ENCODE results near the gene ATP6V1B1. TPM values are rescaled to one million over a fixed set of nuclear protein-coding genes. Genes with fewer than 3 reads are reported as not detected.

ATP6V1B1 gene
- total and polyA plus RNA-seq, 2 of the 4 experiments (the other 2 are of a cell fraction) = 1.3 TPM; not detected in 1

- CTCF ChIA-PET = no interaction called here
- WGBS, 2 experiments (ENCODE audit: extremely low coverage in 2 of 2, insufficient read length in 1 of 2) = 0% methylated on average over 16 of the region's 49 CpGs; no CpG with 5 or more reads in 1 of the 2 experiments
Observed at GRCh38 chr2:70994009-70994698, 58.5 kb downstream of the ATP6V1B1 start.

More at GRCh38 chr2:70994009-70994698, 58.5 kb downstream of the ATP6V1B1 start:
- peaks cover 11% of the 10 kb centered on the region for H3K4me1 ChIP-seq (ENCODE audit: control insufficient read depth, insufficient read depth, low read length)
- H3K4ac ChIP-seq (ENCODE audit: low read depth, low read length) = peak overlapping the region; percentile 48; the same call in 1 of the 2 replicates
- intact Hi-C loops (cut with micrococcal nuclease) = loop anchor here (2.0 kb wide), 2 partner anchors 29 to 75 kb away; partner anchors contain the start of gene NAGK
- peak overlapping the region; percentile 95 for H3K23ac ChIP-seq (ENCODE audit: low read depth, low read length)
- H3K18ac ChIP-seq (ENCODE audit: low read depth, low read length) = no peak overlapping the region
- no TSS peak for BruUV-seq (replicated peaks)
- H2BK15ac ChIP-seq (ENCODE audit: low read depth, low read length) = no peak overlapping the region
- ATAC-seq (ENCODE audit: low read depth) (peak; percentile 46), DNase-seq (peak; percentile 8)
- H2BK20ac ChIP-seq (ENCODE audit: low read depth, low read length) = no peak overlapping the region
- H3K27me3 ChIP-seq (ENCODE audit: control insufficient read depth, insufficient read depth, low read length) = no peaks in the 10 kb centered on the region
- no peak overlapping the region for H4K91ac ChIP-seq (ENCODE audit: insufficient read depth, low read depth, low read length)
- in situ Hi-C loops (cut with MboI; ENCODE audit: low sequenced_read_pairs) = no loop called here
- peak overlapping the region; percentile 74 for H3K4me3 ChIP-seq (ENCODE audit: insufficient read depth, low read depth, low read length)
- dilution Hi-C loops (cut with HindIII; ENCODE audit: low sequenced_read_pairs, unreplicated experiment) = no loop called here
- TF ChIP-seq RCOR1 (IDR thresholded peaks at IDR 0.05; ENCODE audit: insufficient replicate concordance, low read length) = no peak
- no peak for TF ChIP-seq RFX5 (IDR thresholded peaks at IDR 0.05; ENCODE audit: low read depth, low read length)
- TF ChIP-seq BHLHE40 (IDR thresholded peaks at IDR 0.05; ENCODE audit: low read depth, low read length) = no peak
- TF ChIP-seq, protein P1, sequence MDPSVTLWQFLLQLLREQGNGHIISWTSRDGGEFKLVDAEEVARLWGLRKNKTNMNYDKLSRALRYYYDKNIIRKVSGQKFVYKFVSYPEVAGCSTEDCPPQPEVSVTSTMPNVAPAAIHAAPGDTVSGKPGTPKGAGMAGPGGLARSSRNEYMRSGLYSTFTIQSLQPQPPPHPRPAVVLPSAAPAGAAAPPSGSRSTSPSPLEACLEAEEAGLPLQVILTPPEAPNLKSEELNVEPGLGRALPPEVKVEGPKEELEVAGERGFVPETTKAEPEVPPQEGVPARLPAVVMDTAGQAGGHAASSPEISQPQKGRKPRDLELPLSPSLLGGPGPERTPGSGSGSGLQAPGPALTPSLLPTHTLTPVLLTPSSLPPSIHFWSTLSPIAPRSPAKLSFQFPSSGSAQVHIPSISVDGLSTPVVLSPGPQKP (IDR thresholded peaks at IDR 0.05; ENCODE audit: borderline replicate concordance, low read depth, low read length) = no peak
- TF ChIP-seq MAZ (IDR thresholded peaks at IDR 0.05; ENCODE audit: borderline replicate concordance, low read depth, low read length) = no peak
- no peak for TF ChIP-seq FOS (IDR thresholded peaks at IDR 0.05; ENCODE audit: low read depth, low read length)
- no peak for TF ChIP-seq SMC3 (IDR thresholded peaks at IDR 0.05; ENCODE audit: low read depth, low read length)
- peaks cover 18 to 32% of the 10 kb centered on the region in 2 experiments for H3K79me1 ChIP-seq (ENCODE audit: low read depth in 1 of 2, low read length in 2 of 2)
- no peak overlapping the region for H4K5ac ChIP-seq (ENCODE audit: low read depth, low read length)
- peak overlapping the region; percentile 15 to 73; a peak in 2 of 4 replicates for H4K8ac ChIP-seq (ENCODE audit: low read depth in 2 of 2, low read length in 2 of 2)
- POLR2A ChIA-PET (ENCODE audit: unreplicated experiment) = no interaction called here
- H4K20me1 ChIP-seq (ENCODE audit: insufficient read depth, low read length) = peaks cover 21% of the 10 kb centered on the region
- peak overlapping the region; percentile 48 for H2AK5ac ChIP-seq (ENCODE audit: low read depth, low read length)
- H3K9me1 ChIP-seq (ENCODE audit: insufficient read depth, low read length) = peaks cover 10% of the 10 kb centered on the region; the same call in 1 of the 2 replicates
- peak overlapping the region; percentile 100 for H2AFZ ChIP-seq (replicated peaks; ENCODE audit: low read length, poor library complexity)
- H3K56ac ChIP-seq (ENCODE audit: extremely low read depth, insufficient read depth, low read length) = peak overlapping the region; percentile 59; the same call in 1 of the 2 replicates
- no peak overlapping the region for H2BK120ac ChIP-seq (ENCODE audit: low read depth, low read length)
- H3K4me2 ChIP-seq (ENCODE audit: low read depth, low read length) = peak overlapping the region; percentile 100
- peak overlapping the region; percentile 97 for H2AK9ac ChIP-seq (replicated peaks; ENCODE audit: low read depth, low read length, poor library complexity)
- peak overlapping the region; percentile 97 for H3K9ac ChIP-seq (ENCODE audit: low read depth, low read length)
- peak overlapping the region; percentile 49 for H3K27ac ChIP-seq (ENCODE audit: insufficient read depth, low read length)
- H3K9me3 ChIP-seq (ENCODE audit: control insufficient read depth, insufficient read depth, low read length) = no peaks in the 10 kb centered on the region
- peak overlapping the region; percentile 23 for H2BK5ac ChIP-seq (ENCODE audit: low read depth, low read length, poor library complexity, severe bottlenecking)
- H3K36me3 ChIP-seq (ENCODE audit: control insufficient read depth, insufficient read depth, low read length) = peaks cover 18% of the 10 kb centered on the region
- H3K14ac ChIP-seq (replicated peaks; ENCODE audit: low read depth, low read length) = peak overlapping the region; percentile 90; the same call in 1 of the 2 replicates

All from IMR-90 (cell line).